NK-92 (cell line): ENCODE measurements around the gene PSD2.

Source experiments
- DNase-seq: peaks from one replicate; lab custom pipeline; 2025; ENCODE audit not compliant: unreplicated experiment; lab: John Stamatoyannopoulos, UW

The PSD2 gene

GRCh38 chr5:139763280-139763929, 32.2 kb upstream of the PSD2 start:
- DNase-seq, result no peak

- DNase-seq, result no peak
Observed at GRCh38 chr5:139763930-139764791, 31.4 kb upstream of the PSD2 start.

- no peak for DNase-seq
Observed at GRCh38 chr5:139764886-139765408, 30.7 kb upstream of the PSD2 start.

GRCh38 chr5:139765409-139766217, 30.0 kb upstream of the PSD2 start:
- DNase-seq, result no peak

GRCh38 chr5:139767960-139768359, 27.6 kb upstream of the PSD2 start:
- DNase-seq, result no peak

GRCh38 chr5:139768807-139769465, 26.7 kb upstream of the PSD2 start:
- DNase-seq, result no peak

GRCh38 chr5:139769477-139769876, 26.1 kb upstream of the PSD2 start:
- DNase-seq, result no peak

GRCh38 chr5:139770722-139771121, 24.9 kb upstream of the PSD2 start:
- no peak for DNase-seq

- DNase-seq, result no peak
Observed at GRCh38 chr5:139772089-139772791, 23.4 kb upstream of the PSD2 start.

GRCh38 chr5:139772927-139773690, 22.5 kb upstream of the PSD2 start:
- no peak for DNase-seq

- DNase-seq, result no peak
Observed at GRCh38 chr5:139774980-139775661, 20.5 kb upstream of the PSD2 start.

GRCh38 chr5:139775872-139776271, 19.7 kb upstream of the PSD2 start:
- DNase-seq, result no peak

- no peak for DNase-seq
Observed at GRCh38 chr5:139776861-139777260, 18.7 kb upstream of the PSD2 start.

GRCh38 chr5:139783436-139783965, 12.1 kb upstream of the PSD2 start:
- DNase-seq, result no peak

GRCh38 chr5:139784488-139784887, 11.1 kb upstream of the PSD2 start:
- DNase-seq, result no peak

- no peak for DNase-seq
Observed at GRCh38 chr5:139787257-139787567, 8.4 kb upstream of the PSD2 start.

- DNase-seq, result no peak
Observed at GRCh38 chr5:139787568-139788293, 7.9 kb upstream of the PSD2 start.

GRCh38 chr5:139788294-139788910, 7.2 kb upstream of the PSD2 start:
- DNase-seq, result no peak
